ENCODE results near the gene MCMBP.

GRCh38 chr10:119830851-119831250 is 41.8 kb downstream of the MCMBP start:
- TF ChIP-seq CTCF (IDR thresholded peaks at IDR 0.05) (no peak), POLR2A (IDR thresholded peaks at IDR 0.05) (no peak)

All from esophagus squamous epithelium (tissue), 4 donors.